ENCODE results near the gene DOCK9. TPM values are rescaled to one million over a fixed set of nuclear protein-coding genes. Genes with fewer than 3 reads are reported as not detected.

DOCK9 gene
- polyA plus RNA-seq, 1 donor (not counting 4 experiments of a cell fraction or from before 2014, with no cell fraction given), result 110 TPM

- Histone ChIP-seq H3K9me1 (ENCODE audit: control insufficient read depth, extremely low read depth, insufficient read depth, low read length) (no peaks in the 10 kb centered on the region), H3K27me3 (ENCODE audit: control insufficient read depth, extremely low read depth, insufficient read depth, low read length) (no peaks in the 10 kb centered on the region), H3K4me3 (ENCODE audit: control insufficient read depth in 2 of 3, extremely low read depth in 1 of 3, insufficient read depth in 2 of 3, low read depth in 1 of 3, low read length in 3 of 3) (no peak overlapping the region), H3K79me2 (ENCODE audit: control insufficient read depth, insufficient read depth, low read length) (no peaks in the 10 kb centered on the region), H3K4me1 (ENCODE audit: control insufficient read depth, extremely low read depth, insufficient read depth, low read length) (peaks cover 4% of the 10 kb centered on the region), H2AFZ (ENCODE audit: control insufficient read depth, low read length) (no peak overlapping the region), H4K20me1 (ENCODE audit: control insufficient read depth, extremely low read depth, insufficient read depth, low read length) (no peaks in the 10 kb centered on the region), H3K27ac (ENCODE audit: control insufficient read depth, insufficient read depth, low read length) (no peak overlapping the region), H3K9me3 (ENCODE audit: control insufficient read depth, low read depth, low read length) (no peaks in the 10 kb centered on the region), H3K9ac (ENCODE audit: control insufficient read depth, extremely low read depth, insufficient read depth, low read length) (no peak overlapping the region), H3K4me2 (ENCODE audit: control insufficient read depth, extremely low read depth, insufficient read depth, low read depth, low read length) (no peak overlapping the region), H3K36me3 (ENCODE audit: control insufficient read depth in 2 of 2, extremely low read depth in 1 of 2, insufficient read depth in 2 of 2, low read length in 2 of 2) (no peaks in the 10 kb centered on the region)
- dilution Hi-C loops (cut with MboI; ENCODE audit: extremely low pct_ligation_motif_present, low sequenced_read_pairs), result no loop called here
- DNase-seq (ENCODE audit: low read depth, low spot score), result no peak
- TF ChIP-seq CTCF (optimal IDR thresholded peaks at IDR 0.05 in 1 of 3, IDR thresholded peaks at IDR 0.05 in 1 of 3, conservative IDR thresholded peaks at IDR 0.05 in 1 of 3; ENCODE audit: extremely low read depth in 1 of 3, insufficient read depth in 2 of 3, low read length in 3 of 3), result no peak
- no peak for TF ChIP-seq EZH2 (IDR thresholded peaks at IDR 0.05; ENCODE audit: low read length)
- FAIRE-seq, result no peak
Observed at GRCh38 chr13:98780451-98780850, 197.4 kb downstream of the DOCK9 start.

- Histone ChIP-seq H3K9me1 (ENCODE audit: control insufficient read depth, extremely low read depth, insufficient read depth, low read length) (no peaks in the 10 kb centered on the region), H3K36me3 (ENCODE audit: control insufficient read depth in 2 of 2, extremely low read depth in 1 of 2, insufficient read depth in 2 of 2, low read length in 2 of 2) (no peaks in the 10 kb centered on the region), H4K20me1 (ENCODE audit: control insufficient read depth, extremely low read depth, insufficient read depth, low read length) (no peaks in the 10 kb centered on the region), H3K79me2 (ENCODE audit: control insufficient read depth, insufficient read depth, low read length) (no peaks in the 10 kb centered on the region), H3K9me3 (ENCODE audit: control insufficient read depth, low read depth, low read length) (no peaks in the 10 kb centered on the region), H3K4me3 (ENCODE audit: control insufficient read depth in 2 of 3, extremely low read depth in 1 of 3, insufficient read depth in 2 of 3, low read depth in 1 of 3, low read length in 3 of 3) (no peak overlapping the region), H3K4me2 (ENCODE audit: control insufficient read depth, extremely low read depth, insufficient read depth, low read depth, low read length) (no peak overlapping the region), H3K9ac (ENCODE audit: control insufficient read depth, extremely low read depth, insufficient read depth, low read length) (no peak overlapping the region), H3K4me1 (ENCODE audit: control insufficient read depth, extremely low read depth, insufficient read depth, low read length) (peaks cover 4% of the 10 kb centered on the region), H2AFZ (ENCODE audit: control insufficient read depth, low read length) (no peak overlapping the region), H3K27ac (ENCODE audit: control insufficient read depth, insufficient read depth, low read length) (no peak overlapping the region), H3K27me3 (ENCODE audit: control insufficient read depth, extremely low read depth, insufficient read depth, low read length) (no peaks in the 10 kb centered on the region)
- no peak for FAIRE-seq
- no peak for TF ChIP-seq EZH2 (IDR thresholded peaks at IDR 0.05; ENCODE audit: low read length)
- TF ChIP-seq CTCF (optimal IDR thresholded peaks at IDR 0.05 in 1 of 3, IDR thresholded peaks at IDR 0.05 in 1 of 3, conservative IDR thresholded peaks at IDR 0.05 in 1 of 3; ENCODE audit: extremely low read depth in 1 of 3, insufficient read depth in 2 of 3, low read length in 3 of 3), result no peak
- dilution Hi-C loops (cut with MboI; ENCODE audit: extremely low pct_ligation_motif_present, low sequenced_read_pairs), result no loop called here
- DNase-seq (ENCODE audit: low read depth, low spot score), result no peak
Observed at GRCh38 chr13:98779695-98780094, 198.2 kb downstream of the DOCK9 start.

All from keratinocyte (primary cell).